Measurements from ENCODE around the gene NDUFS7.
A peak's percentile ranks its signal among the peaks of the same experiment; 100 is the strongest.
"Not testable (repeated sequence)": the region's sequence is repeated elsewhere in the genome, so short reads cannot be mapped to it uniquely, and the experiment has no call there.

The NDUFS7 gene

DNA sequence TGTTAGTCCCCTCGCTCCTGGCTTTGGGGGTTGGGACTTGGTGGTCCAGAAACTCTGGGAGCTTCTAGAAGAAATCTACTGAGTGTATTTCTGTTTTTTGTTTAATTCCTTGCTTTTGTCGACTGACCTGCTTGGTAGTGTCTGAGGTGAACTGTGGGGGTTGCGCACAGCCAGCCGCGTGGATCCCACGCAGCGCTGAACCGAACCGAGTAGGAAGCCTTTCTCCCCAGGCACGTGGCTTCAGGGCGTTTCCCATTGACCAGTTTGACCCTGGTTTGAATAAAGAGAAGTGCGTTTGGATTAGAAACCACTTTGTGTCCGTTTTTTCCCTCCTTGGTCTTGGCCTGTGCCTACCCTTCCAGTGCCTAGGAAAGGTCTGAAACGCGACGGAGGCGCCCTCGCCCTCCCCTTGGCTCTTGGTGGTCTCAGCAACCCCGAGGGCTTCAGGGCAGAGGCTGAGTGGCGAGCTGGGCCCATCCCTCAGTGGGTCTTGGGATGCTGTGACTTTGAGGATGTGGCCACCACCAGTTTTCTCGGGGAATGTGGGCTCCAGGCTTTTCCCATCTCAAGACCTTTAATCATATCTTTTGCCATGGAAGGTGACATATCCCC is 51.8 kb downstream of the NDUFS7 start:
- no peak for DNase-seq

- no peak for DNase-seq
Measured at GRCh38 chr19:1437609-1438008, 53.9 kb downstream of the NDUFS7 start.

DNA sequence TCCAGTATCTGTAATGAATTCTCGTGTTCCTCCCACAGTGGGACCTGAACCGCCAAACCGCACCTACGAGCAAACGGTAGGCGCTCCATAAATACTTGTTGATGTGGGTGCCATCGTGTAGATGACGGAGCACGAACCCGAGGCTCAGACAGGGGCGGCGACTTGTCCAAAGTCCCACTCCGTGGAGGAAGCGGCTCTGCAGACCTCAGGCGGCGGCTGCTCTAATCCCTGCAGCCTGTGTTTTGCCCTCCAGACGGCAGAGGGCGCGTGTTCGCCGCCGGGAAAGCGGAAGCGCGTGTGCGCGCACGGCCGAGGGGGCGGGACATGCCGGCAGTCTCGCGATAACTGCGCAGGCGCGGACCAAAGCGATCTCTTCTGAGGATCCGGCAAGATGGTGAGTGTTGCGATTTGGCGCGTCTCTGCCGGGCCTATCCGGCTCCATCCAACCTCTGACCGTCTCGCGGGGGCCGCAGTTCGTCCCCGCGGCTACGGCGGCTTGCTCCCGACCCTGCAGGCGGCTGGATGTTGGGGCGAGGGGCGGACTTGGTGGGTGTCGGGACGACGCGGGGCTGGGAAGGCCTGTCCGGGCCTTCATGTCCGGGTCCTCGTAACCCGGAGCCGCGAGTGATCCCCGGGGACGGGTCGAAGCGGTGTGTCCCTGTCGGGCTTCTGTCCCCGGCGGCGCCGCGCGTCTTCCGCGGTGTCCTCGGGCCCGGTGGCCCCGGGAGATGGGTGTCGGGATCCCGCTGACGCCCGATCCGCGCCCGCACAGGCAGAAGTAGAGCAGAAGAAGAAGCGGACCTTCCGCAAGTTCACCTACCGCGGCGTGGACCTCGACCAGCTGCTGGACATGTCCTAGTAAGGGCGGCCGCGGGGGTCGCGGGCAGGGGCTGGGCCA is 54.6 kb downstream of the NDUFS7 start, which contains the start of gene RPS15:
TSS of gene RPS15 (plus strand) at position 362 of the 898 bp plus-strand sequence. CDS start at position 392, 30 bp downstream.
- DNase-seq, result peak; percentile 71

- DNase-seq, result no peak
Measured at GRCh38 chr19:1438933-1439354, 55.2 kb downstream of the NDUFS7 start.

DNA sequence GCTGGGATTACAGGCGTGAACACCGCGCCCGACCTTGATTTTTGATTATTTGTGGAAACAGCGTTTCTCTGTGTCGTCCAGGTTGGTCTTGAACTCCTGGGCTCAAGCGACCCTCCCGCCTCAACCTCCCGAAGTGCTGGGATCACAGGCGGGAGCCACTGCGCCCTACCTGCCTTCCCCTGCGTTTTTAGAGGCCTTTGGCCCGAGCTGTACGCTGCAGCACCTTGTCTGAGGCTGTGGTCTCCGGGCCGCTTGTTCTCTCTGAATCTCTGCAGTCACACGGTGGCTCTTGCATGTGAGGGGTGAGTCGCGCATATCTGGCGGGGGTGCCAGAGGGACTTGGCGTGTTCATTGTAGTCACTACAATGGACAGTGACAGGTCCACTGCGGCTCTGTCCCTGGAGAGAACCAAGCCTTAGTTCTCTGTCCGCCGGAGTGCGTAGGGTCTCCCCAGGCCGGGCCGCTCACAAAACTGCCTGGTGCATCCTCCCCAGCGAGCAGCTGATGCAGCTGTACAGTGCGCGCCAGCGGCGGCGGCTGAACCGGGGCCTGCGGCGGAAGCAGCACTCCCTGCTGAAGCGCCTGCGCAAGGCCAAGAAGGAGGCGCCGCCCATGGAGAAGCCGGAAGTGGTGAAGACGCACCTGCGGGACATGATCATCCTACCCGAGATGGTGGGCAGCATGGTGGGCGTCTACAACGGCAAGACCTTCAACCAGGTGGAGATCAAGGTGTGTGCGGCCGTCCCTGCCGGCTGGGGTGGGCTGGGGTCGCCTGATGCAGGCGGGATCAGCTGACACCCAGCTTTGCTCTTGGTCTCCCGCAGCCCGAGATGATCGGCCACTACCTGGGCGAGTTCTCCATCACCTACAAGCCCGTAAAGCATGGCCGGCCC is 56.1 kb downstream of the NDUFS7 start:
- not testable (repeated sequence) for DNase-seq

- no peak for DNase-seq
Measured at GRCh38 chr19:1440418-1440801, 56.7 kb downstream of the NDUFS7 start.

- no peak for DNase-seq
Measured at GRCh38 chr19:1441022-1441426, 57.3 kb downstream of the NDUFS7 start.

DNA sequence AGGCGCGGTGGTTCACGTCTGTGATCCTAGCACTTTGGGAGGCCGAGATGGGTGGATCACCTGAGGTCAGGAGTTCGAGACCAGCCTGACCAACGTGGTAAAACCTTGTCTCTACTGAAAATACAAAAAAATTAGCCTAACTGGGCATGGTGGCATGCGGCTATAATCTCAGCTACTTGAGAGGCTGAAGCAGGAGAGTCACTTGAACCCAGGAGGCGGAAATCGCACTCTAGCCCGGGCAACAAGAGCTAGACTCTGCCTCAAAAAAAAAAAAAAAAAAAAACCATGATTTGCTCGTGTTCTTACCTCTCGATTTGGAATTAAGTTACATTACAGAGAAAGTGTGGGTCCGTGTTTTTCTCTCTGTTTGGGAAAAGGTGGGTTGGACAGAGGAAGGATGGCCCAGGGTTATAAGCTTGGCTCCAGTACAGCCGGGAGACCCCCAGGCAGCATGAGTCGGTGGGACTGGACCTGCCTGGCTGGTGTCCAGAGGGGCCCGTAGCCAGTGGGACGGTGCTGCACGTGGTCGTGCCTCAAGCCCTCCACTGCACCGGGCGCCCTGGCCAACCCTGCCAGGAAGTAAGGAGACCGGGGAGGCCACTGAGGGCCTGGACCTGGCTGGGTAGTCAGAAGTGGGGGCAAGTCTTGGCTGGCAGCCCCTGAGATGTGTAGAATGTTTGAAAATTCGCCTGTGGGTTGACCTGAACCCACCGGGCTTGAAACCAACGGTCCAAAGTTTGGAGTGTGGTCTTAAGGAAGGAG is 58.2 kb downstream of the NDUFS7 start:
- DNase-seq, result no peak
